ENCODE measurements around the gene SIRT5. TPM values are rescaled to one million over a fixed set of nuclear protein-coding genes. Genes with fewer than 3 reads are reported as not detected.
A peak's percentile ranks its signal among the peaks of the same experiment; 100 is the strongest.

The SIRT5 gene
- total and polyA plus RNA-seq, 8 donors = 9.0 to 18.2 (median 16.4) TPM

DNA sequence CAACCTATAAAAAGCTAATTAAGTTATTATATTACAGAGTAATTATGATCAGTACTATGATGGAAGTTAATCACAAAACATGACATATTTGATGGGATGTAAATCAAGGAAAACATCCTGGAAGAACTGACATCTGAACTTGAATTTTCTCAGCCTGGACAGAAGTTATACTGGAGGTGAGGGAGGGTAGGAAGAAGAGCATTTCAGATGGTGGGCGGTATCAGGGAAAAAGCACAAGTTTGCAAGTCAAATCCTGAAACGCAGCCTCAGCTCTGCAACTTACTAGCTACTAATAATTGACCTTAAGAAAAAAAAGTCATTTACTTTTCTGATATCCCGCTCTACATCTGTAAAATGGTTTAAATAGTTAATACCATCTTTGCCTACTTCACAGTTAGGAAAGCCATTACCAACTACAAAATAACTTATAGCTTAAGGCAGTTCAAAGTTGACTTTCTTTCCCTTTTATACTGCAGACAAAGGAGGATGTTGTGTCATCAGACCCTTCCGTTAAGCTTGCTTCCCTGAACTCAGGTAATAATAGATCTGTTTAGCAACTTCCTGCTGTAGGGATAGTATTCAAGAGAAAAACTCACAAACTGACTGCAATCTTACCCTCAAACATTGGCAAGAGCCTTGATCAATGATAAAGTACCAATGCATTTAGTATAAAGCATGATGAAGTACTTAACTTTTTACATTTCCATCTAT, 61.7 kb downstream of the SIRT5 start:
- intact Hi-C loops (cut with DNase I) = no loop called here
- peaks cover 0 to 46% of the 10 kb centered on the region in 2 donors for H3K36me3 ChIP-seq

DNA sequence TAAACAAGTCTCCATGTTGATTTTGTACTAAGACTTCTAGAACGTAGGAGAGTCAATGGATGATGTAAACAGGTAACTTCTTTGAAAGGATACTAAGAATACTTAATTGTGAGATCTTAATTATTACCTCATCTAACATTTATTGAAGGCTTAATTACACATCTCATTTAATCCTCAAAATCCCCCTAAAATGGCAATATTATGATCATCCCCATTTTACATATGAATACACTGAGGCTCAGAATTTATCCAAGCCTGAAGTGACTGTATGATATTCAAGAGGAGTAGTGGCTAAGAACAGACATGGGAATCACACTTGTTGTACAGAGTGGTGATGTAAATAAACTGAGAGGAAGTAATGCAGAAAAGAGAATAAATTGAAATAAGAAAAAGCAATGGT, 63.6 kb downstream of the SIRT5 start:
- DNase-seq (no peak), ATAC-seq (no peak)
- intact Hi-C loops (cut with DNase I) = no loop called here
- Histone ChIP-seq H3K4me1 (peaks cover 0 to 19% of the 10 kb centered on the region in 2 donors), H3K36me3 (peaks cover 0 to 38% of the 10 kb centered on the region in 2 donors), H3K9me3 (no peaks in the 10 kb centered on the region), H3K27me3 (no peaks in the 10 kb centered on the region), H3K4me3 (no peak overlapping the region), H3K27ac (peak overlapping the region in 1 of 2 donors; percentile 79)
- TF ChIP-seq, protein P1, sequence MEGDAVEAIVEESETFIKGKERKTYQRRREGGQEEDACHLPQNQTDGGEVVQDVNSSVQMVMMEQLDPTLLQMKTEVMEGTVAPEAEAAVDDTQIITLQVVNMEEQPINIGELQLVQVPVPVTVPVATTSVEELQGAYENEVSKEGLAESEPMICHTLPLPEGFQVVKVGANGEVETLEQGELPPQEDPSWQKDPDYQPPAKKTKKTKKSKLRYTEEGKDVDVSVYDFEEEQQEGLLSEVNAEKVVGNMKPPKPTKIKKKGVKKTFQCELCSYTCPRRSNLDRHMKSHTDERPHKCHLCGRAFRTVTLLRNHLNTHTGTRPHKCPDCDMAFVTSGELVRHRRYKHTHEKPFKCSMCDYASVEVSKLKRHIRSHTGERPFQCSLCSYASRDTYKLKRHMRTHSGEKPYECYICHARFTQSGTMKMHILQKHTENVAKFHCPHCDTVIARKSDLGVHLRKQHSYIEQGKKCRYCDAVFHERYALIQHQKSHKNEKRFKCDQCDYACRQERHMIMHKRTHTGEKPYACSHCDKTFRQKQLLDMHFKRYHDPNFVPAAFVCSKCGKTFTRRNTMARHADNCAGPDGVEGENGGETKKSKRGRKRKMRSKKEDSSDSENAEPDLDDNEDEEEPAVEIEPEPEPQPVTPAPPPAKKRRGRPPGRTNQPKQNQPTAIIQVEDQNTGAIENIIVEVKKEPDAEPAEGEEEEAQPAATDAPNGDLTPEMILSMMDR (IDR thresholded peaks at IDR 0.05) = no peak

More for the DNA sequence above, 61.7 kb downstream of the SIRT5 start:
- no peak for DNase-seq
- Histone ChIP-seq H3K27ac (peak overlapping the region in 1 of 2 donors; percentile 79), H3K27me3 (no peaks in the 10 kb centered on the region), H3K4me3 (no peak overlapping the region), H3K4me1 (peaks cover 0 to 19% of the 10 kb centered on the region in 2 donors), H3K9me3 (no peaks in the 10 kb centered on the region)
- no peak for ATAC-seq
- TF ChIP-seq, protein P1 (IDR thresholded peaks at IDR 0.05) = no peak

DNA sequence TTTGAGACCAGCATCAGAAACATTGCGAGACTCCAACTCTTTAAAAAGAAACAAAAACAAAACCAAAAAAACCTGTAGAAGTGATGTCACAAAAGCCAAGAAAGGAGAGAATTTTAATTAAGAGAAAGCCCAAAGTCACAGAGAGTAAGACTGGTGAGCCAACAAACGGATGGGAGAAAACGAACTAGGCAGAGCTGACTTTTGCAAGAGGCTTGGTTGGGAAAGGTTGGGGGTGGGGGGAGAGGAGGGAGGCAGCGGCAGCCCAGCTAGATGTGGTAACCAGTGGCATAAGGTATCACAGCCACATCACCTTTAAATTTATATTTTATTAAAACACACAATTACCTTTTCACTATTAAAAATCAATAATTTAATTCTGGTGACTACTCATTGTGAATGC, 64.2 kb downstream of the SIRT5 start:
- peaks cover 0 to 19% of the 10 kb centered on the region in 2 donors for H3K4me1 ChIP-seq
- TF ChIP-seq, protein P1 (IDR thresholded peaks at IDR 0.05) = no peak
- DNase-seq (peak in 1 of 4 donors; percentile 45), ATAC-seq (no peak)
- no peak overlapping the region for H3K4me3 ChIP-seq
- H3K36me3 ChIP-seq = peaks cover 0 to 40% of the 10 kb centered on the region in 2 donors
- intact Hi-C loops (cut with DNase I) = no loop called here
- H3K27ac ChIP-seq = peak overlapping the region in 1 of 2 donors; percentile 69
- no peaks in the 10 kb centered on the region for H3K27me3 ChIP-seq
- no peaks in the 10 kb centered on the region for H3K9me3 ChIP-seq

GRCh38 chr6:13641315-13641714, 66.9 kb downstream of the SIRT5 start:
- peaks cover 0 to 50% of the 10 kb centered on the region in 2 donors for H3K36me3 ChIP-seq
- peak overlapping the region in 1 of 2 donors; percentile 35 for H3K27ac ChIP-seq
- no peaks in the 10 kb centered on the region for H3K27me3 ChIP-seq
- H3K4me3 ChIP-seq = no peak overlapping the region
- no peaks in the 10 kb centered on the region for H3K9me3 ChIP-seq
- intact Hi-C loops (cut with DNase I) = no loop called here
- ATAC-seq = no peak
- peaks cover 0 to 14% of the 10 kb centered on the region in 2 donors for H3K4me1 ChIP-seq
- no peak for DNase-seq
- TF ChIP-seq, protein P1 (IDR thresholded peaks at IDR 0.05) = no peak

GRCh38 chr6:13643125-13643524, 68.7 kb downstream of the SIRT5 start:
- ATAC-seq (no peak), DNase-seq (no peak)
- no peak overlapping the region for H3K27ac ChIP-seq
- intact Hi-C loops (cut with DNase I) = no loop called here
- no peak overlapping the region for H3K4me3 ChIP-seq
- peaks cover 0 to 41% of the 10 kb centered on the region in 2 donors for H3K36me3 ChIP-seq
- TF ChIP-seq, protein P1 (IDR thresholded peaks at IDR 0.05) = no peak
- H3K9me3 ChIP-seq = no peaks in the 10 kb centered on the region
- no peaks in the 10 kb centered on the region for H3K27me3 ChIP-seq
- H3K4me1 ChIP-seq = peaks cover 0 to 4% of the 10 kb centered on the region in 2 donors

Data from left lung (tissue), 10 donors.